GM18520 (cell line): ENCODE data around the gene PLIN4.

Experiments
- ATAC-seq: cut with Tn5 transposase; IDR thresholded peaks from one replicate; pipeline ENCODE4 v1.9.1; 2021; ENCODE audit not compliant: unreplicated experiment

Gene PLIN4

GRCh38 chr19:4456843-4457653, 61.2 kb downstream of the PLIN4 start:
- ATAC-seq, result no peak

GRCh38 chr19:4456476-4456842, 61.8 kb downstream of the PLIN4 start:
- ATAC-seq, result no peak

- no peak for ATAC-seq
Observed at GRCh38 chr19:4455719-4456475, 62.4 kb downstream of the PLIN4 start.

GRCh38 chr19:4454747-4455718, 63.3 kb downstream of the PLIN4 start:
- ATAC-seq, result no peak

- ATAC-seq, result no peak
Observed at GRCh38 chr19:4453232-4454179, 64.8 kb downstream of the PLIN4 start.

GRCh38 chr19:4452230-4452990, 65.9 kb downstream of the PLIN4 start:
- no peak for ATAC-seq
